ENCODE results near the gene HGF. TPM values are rescaled to one million over a fixed set of nuclear protein-coding genes. Genes with fewer than 3 reads are reported as not detected.
"Not testable (repeated sequence)": the region's sequence is repeated elsewhere in the genome, so short reads cannot be mapped to it uniquely, and the experiment has no call there.

HGF gene
- polyA plus RNA-seq (2013, experiment 1 of 2), result 103 TPM
- polyA plus RNA-seq (2013, experiment 2 of 2), result 107 TPM

DNA sequence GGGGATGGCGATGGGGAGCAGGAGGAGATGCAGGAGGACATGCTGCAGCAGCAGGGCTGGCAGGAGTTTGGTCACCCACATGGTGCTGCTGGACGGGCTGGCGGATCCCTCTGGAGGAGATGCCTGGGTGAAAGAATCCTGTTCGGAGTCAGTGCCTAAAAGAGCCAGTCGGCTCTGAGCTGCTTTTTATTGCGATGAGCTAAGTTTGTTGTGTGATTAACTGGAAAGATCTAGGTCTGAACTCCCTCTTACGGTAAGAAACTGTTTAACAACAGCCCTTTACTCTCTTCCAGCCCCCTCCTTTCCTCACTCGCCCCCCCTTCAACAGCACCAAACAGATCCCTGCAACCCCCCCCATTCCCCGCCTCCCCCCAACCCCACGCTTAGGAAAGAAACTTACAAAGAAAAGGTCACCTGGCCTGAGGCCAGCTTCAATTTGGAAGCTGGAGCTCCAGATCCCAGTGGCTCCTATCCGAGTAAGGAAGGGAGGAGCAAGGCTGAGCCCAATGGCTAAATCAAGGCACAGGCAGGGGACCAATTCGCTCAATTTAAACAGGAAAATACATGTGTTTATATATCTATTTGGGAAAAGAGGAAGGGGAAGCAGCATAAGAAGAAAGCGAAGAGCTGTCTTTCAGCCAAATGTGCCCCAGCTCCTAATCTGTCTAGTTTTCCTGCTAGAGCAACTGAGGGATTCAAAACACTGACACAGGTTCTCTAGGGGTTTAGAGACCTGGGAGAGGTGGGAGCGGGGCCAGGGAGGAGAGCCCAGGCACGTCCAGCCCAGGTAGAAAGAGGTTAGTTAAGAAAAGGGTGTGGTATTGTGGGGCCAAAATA is at the start of gene HGF:
TSS of gene HGF (minus strand) at position 157 of the 837 bp plus-strand sequence. CDS start at position 81, 76 bp downstream.
- peak within 1 kb of the TSS; percentile 82 to 87 for H3K4ac ChIP-seq (ENCODE audit: low read depth in 1 of 2, low read length in 2 of 2)
- peak within 1 kb of the TSS in 1 of 2 experiments; percentile 89 for H2BK12ac ChIP-seq (ENCODE audit: low read length in 2 of 2)
- H2BK5ac ChIP-seq (ENCODE audit: low read depth, low read length, poor library complexity, severe bottlenecking), result no peak within 1 kb of the TSS
- peak within 1 kb of the TSS; percentile 91 for H4K91ac ChIP-seq (ENCODE audit: low read length)
- peak within 1 kb of the TSS; percentile 88 for H2BK120ac ChIP-seq (ENCODE audit: low read depth, low read length)
- H3K79me1 ChIP-seq (replicated peaks; ENCODE audit: low read length, poor library complexity, severe bottlenecking), result no peaks in the 10 kb centered on the region
- DNase-seq, result peak; percentile 83
- peak within 1 kb of the TSS; percentile 84 for H4K8ac ChIP-seq (ENCODE audit: low read length)
- H3K36me3 ChIP-seq (ENCODE audit: control insufficient read depth in 1 of 2, insufficient read depth in 2 of 2, low read depth in 1 of 2, low read length in 2 of 2), result no peaks in the 10 kb centered on the region
- peak within 1 kb of the TSS; percentile 57 for H2AFZ ChIP-seq (ENCODE audit: low read depth, low read length)
- H3K14ac ChIP-seq (ENCODE audit: low read length in 2 of 2), result no peak within 1 kb of the TSS
- H3K27ac ChIP-seq (ENCODE audit: low read length, poor library complexity, severe bottlenecking), result no peak within 1 kb of the TSS
- peak within 1 kb of the TSS in 1 of 2 experiments; percentile 92 for H3K4me3 ChIP-seq (ENCODE audit: insufficient read depth in 1 of 2, low read depth in 1 of 2, low read length in 2 of 2)
- H3K4me1 ChIP-seq (ENCODE audit: control insufficient read depth, insufficient read depth, low read depth, low read length), result peaks cover 1% of the 10 kb centered on the region
- H3K4me2 ChIP-seq (ENCODE audit: low read length, poor library complexity, severe bottlenecking), result peak within 1 kb of the TSS; percentile 31
- H3K18ac ChIP-seq (ENCODE audit: low read depth in 1 of 2, low read length in 2 of 2), result peak within 1 kb of the TSS; percentile 34 to 92
- no peak within 1 kb of the TSS for H2BK15ac ChIP-seq (ENCODE audit: low read depth, poor library complexity, severe bottlenecking)
- H3K9me3 ChIP-seq (ENCODE audit: control insufficient read depth, low read length), result no peaks in the 10 kb centered on the region
- no peak within 1 kb of the TSS for H3K23ac ChIP-seq (ENCODE audit: low read length in 2 of 2)
- H3K9ac ChIP-seq (ENCODE audit: low read length), result peak within 1 kb of the TSS; percentile 89
- 49% methylated on average over 10 of the region's 15 CpGs for WGBS
- H3K27me3 ChIP-seq (ENCODE audit: control insufficient read depth in 1 of 2, insufficient read depth in 1 of 2, low read length in 2 of 2), result no peaks in the 10 kb centered on the region
- no peak within 1 kb of the TSS for H2AK5ac ChIP-seq (ENCODE audit: low read length, severe bottlenecking)

DNA sequence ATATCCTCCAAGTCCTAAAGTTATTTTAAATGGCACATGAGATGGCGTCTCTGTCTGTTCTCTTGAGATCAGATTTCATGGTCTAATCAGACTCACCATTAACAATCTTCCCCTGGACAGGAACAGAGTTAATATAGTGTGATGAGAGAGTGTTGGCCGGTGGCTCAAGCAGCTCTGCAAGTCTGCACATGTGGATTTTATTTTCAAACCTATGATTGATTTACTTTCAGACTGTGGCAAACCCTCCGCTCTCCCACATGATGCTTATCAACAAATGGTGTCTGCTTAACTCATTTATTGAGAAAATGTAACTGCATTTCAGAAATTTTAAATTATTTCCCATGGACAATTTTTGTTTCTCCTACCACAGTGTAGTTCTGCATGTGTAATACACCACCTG is 46.5 kb upstream of the HGF start:
- Histone ChIP-seq H4K91ac (ENCODE audit: low read length) (no peak overlapping the region), H3K27ac (ENCODE audit: low read length, poor library complexity, severe bottlenecking) (no peak overlapping the region), H3K4ac (ENCODE audit: low read depth in 1 of 2, low read length in 2 of 2) (no peak overlapping the region), H4K8ac (ENCODE audit: low read length) (no peak overlapping the region), H3K4me1 (ENCODE audit: control insufficient read depth, insufficient read depth, low read depth, low read length) (no peaks in the 10 kb centered on the region), H2BK12ac (ENCODE audit: low read length in 2 of 2) (no peak overlapping the region), H3K27me3 (ENCODE audit: control insufficient read depth in 1 of 2, insufficient read depth in 1 of 2, low read length in 2 of 2) (no peaks in the 10 kb centered on the region), H3K18ac (ENCODE audit: low read depth in 1 of 2, low read length in 2 of 2) (no peak overlapping the region), H3K79me1 (replicated peaks; ENCODE audit: low read length, poor library complexity, severe bottlenecking) (no peaks in the 10 kb centered on the region), H3K9ac (ENCODE audit: low read length) (no peak overlapping the region), H3K4me2 (ENCODE audit: low read length, poor library complexity, severe bottlenecking) (no peak overlapping the region), H2AFZ (ENCODE audit: low read depth, low read length) (no peak overlapping the region), H2AK5ac (ENCODE audit: low read length, severe bottlenecking) (no peak overlapping the region), H2BK5ac (ENCODE audit: low read depth, low read length, poor library complexity, severe bottlenecking) (no peak overlapping the region), H3K14ac (ENCODE audit: low read length in 2 of 2) (no peak overlapping the region), H2BK15ac (ENCODE audit: low read depth, poor library complexity, severe bottlenecking) (no peak overlapping the region), H2BK120ac (ENCODE audit: low read depth, low read length) (no peak overlapping the region), H3K9me3 (ENCODE audit: control insufficient read depth, low read length) (no peaks in the 10 kb centered on the region), H3K4me3 (ENCODE audit: insufficient read depth in 1 of 2, low read depth in 1 of 2, low read length in 2 of 2) (no peak overlapping the region), H3K23ac (ENCODE audit: low read length in 2 of 2) (no peak overlapping the region), H3K36me3 (ENCODE audit: control insufficient read depth in 1 of 2, insufficient read depth in 2 of 2, low read depth in 1 of 2, low read length in 2 of 2) (no peaks in the 10 kb centered on the region)
- no peak for DNase-seq
- WGBS, result 75% methylated on average over 2 of the region's 3 CpGs

DNA sequence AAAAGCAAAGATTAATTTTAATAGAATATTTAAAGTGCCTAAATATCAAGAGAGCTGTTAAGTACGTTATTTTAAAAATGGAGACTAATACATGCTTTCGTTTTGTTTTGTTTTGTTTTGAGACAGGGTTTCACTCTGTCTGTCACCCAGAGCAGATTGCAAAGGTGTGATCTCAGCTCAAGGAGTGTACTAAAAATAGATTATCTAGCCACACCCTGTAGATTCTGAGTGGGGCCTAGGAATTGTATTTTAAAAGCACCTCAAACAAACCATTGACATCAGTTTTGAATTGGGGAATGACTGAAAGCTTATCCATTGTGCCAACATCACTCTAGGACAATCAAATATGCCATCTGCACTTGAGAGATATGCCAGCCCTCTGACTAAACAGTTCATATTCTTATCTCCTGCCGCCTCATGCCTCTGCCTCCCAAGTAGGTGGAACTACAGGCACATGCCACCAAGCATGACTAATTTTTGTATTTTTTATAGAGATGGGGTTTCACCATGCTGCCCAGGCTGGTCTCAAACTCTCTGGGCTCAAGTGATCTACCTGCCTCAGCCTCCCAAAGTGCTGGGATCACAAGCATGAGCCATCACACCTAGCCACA is 43.1 kb upstream of the HGF start:
- H3K4me3 ChIP-seq (ENCODE audit: insufficient read depth in 1 of 2, low read depth in 1 of 2, low read length in 2 of 2); H3K79me1 ChIP-seq (replicated peaks; ENCODE audit: low read length, poor library complexity, severe bottlenecking); H4K91ac ChIP-seq (ENCODE audit: low read length); H2BK12ac ChIP-seq (ENCODE audit: low read length in 2 of 2); H3K4me1 ChIP-seq (ENCODE audit: control insufficient read depth, insufficient read depth, low read depth, low read length); H2AFZ ChIP-seq (ENCODE audit: low read depth, low read length); H2BK120ac ChIP-seq (ENCODE audit: low read depth, low read length); H3K4me2 ChIP-seq (ENCODE audit: low read length, poor library complexity, severe bottlenecking); H3K23ac ChIP-seq (ENCODE audit: low read length in 2 of 2); H2BK5ac ChIP-seq (ENCODE audit: low read depth, low read length, poor library complexity, severe bottlenecking); H3K14ac ChIP-seq (ENCODE audit: low read length in 2 of 2); H3K27me3 ChIP-seq (ENCODE audit: control insufficient read depth in 1 of 2, insufficient read depth in 1 of 2, low read length in 2 of 2); H3K9me3 ChIP-seq (ENCODE audit: control insufficient read depth, low read length); H3K18ac ChIP-seq (ENCODE audit: low read depth in 1 of 2, low read length in 2 of 2); H4K8ac ChIP-seq (ENCODE audit: low read length); H3K27ac ChIP-seq (ENCODE audit: low read length, poor library complexity, severe bottlenecking); H2BK15ac ChIP-seq (ENCODE audit: low read depth, poor library complexity, severe bottlenecking); H2AK5ac ChIP-seq (ENCODE audit: low read length, severe bottlenecking); H3K36me3 ChIP-seq (ENCODE audit: control insufficient read depth in 1 of 2, insufficient read depth in 2 of 2, low read depth in 1 of 2, low read length in 2 of 2); H3K4ac ChIP-seq (ENCODE audit: low read depth in 1 of 2, low read length in 2 of 2); H3K9ac ChIP-seq (ENCODE audit: low read length); DNase-seq: not testable (repeated sequence)
- WGBS, result 97% methylated on average over 3 of the region's 3 CpGs
